ENCODE results near the gene STX5.
"Not testable (repeated sequence)": the region's sequence is repeated elsewhere in the genome, so short reads cannot be mapped to it uniquely, and the experiment has no call there.

STX5 gene

GRCh38 chr11:62770778-62771143, 61.1 kb downstream of the STX5 start:
- Histone ChIP-seq H3K27ac (peak overlapping the region; percentile 93), H3K27me3 (replicated peaks) (no peaks in the 10 kb centered on the region), H3K4me3 (ENCODE audit: low read depth, low read length) (peak overlapping the region; percentile 75), H3K36me3 (replicated peaks) (peaks cover 13% of the 10 kb centered on the region)
- TF ChIP-seq CTCF (IDR thresholded peaks at IDR 0.05; ENCODE audit: low read depth, low read length, missing control alignments): no peak
- in situ Hi-C loops (cut with HindIII; ENCODE audit: low pct_ligation_motif_present, low sequenced_read_pairs): no loop called here
- no peak for DNase-seq

GRCh38 chr11:62760867-62761227, 71.0 kb downstream of the STX5 start:
- H3K36me3 ChIP-seq (replicated peaks); H3K27me3 ChIP-seq (replicated peaks); in situ Hi-C loops (cut with HindIII; ENCODE audit: low pct_ligation_motif_present, low sequenced_read_pairs); DNase-seq; H3K27ac ChIP-seq: not testable (repeated sequence)
- H3K4me3 ChIP-seq (ENCODE audit: low read depth, low read length): peak overlapping the region; percentile 5

- H3K27me3 ChIP-seq (replicated peaks): no peaks in the 10 kb centered on the region
- no peak overlapping the region for H3K27ac ChIP-seq
- no peak overlapping the region for H3K4me3 ChIP-seq (ENCODE audit: low read depth, low read length)
- DNase-seq: no peak
- no peaks in the 10 kb centered on the region for H3K36me3 ChIP-seq (replicated peaks)
- in situ Hi-C loops (cut with HindIII; ENCODE audit: low pct_ligation_motif_present, low sequenced_read_pairs): no loop called here
- TF ChIP-seq CTCF (IDR thresholded peaks at IDR 0.05; ENCODE audit: low read depth, low read length, missing control alignments): no peak
Measured at GRCh38 chr11:62757846-62758788, 73.7 kb downstream of the STX5 start.

Data from brain microvascular endothelial cell (primary cell).